ENCODE data around the gene KRTAP2-3.
"Not testable (repeated sequence)": the region's sequence is repeated elsewhere in the genome, so short reads cannot be mapped to it uniquely, and the experiment has no call there.

DNA sequence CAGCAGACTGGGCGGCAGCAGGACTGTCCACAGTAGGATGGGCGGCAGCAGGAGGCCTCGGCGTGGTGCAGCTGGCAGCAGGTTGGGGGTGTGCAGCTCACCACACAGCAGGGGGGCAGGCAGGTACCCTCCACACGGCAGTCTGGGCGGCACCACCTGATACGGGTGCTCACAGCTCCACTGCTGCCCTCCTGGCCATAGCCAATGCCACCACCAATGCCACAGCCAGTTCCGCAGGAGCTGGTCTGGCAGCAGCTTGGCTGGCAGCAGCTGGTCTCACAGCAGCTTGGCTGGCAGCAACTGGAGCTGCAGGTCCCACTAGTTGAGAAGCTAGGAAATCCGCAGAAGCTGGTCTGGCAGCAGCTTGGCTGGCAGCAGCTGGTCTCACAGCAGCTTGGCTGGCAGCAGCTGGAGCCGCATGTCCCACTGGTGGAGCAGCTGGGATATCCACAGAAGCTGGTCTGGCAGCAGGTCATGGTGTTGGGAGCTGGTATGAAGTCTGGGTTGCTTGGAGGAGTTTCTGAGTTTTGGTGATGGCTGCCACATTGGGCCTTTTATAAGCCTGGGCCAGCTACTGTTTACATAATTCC lies 25.5 kb downstream of the KRTAP2-3 start, which contains the start of gene KRTAP1-3:
- not testable (repeated sequence) for TF ChIP-seq EP300, CTCF (IDR thresholded peaks at IDR 0.05)

Data from gastroesophageal sphincter (tissue), 3 donors.